Memory B cell (primary cell): ENCODE measurements around the gene C16orf86.

ENCODE experiments used
- ATAC-seq: fragments of 150-1000 bp; cut with Tn5 transposase; 2 replicates; pipeline ENCODE4 v1.10.0; 2021; ENCODE audit warnings: low read depth, mild to moderate bottlenecking, moderate library complexity
- DNase-seq, 2 donors: peaks; one replicate each; pipeline ENCODE4 v3.0.0; 2022; ENCODE audit warnings: low spot score in 2 of 2
- H3K27ac Mint-ChIP-seq: one replicate; pipeline ENCODE4 v1.8.0; 2022; ENCODE audit warnings: mild to moderate bottlenecking, moderate library complexity, mixed read lengths
- H3K27me3 Mint-ChIP-seq: one replicate; pipeline ENCODE4 v1.8.0; 2022; ENCODE audit warnings: mixed read lengths
- H3K36me3 Mint-ChIP-seq: one replicate; pipeline ENCODE4 v1.8.0; 2022; ENCODE audit warnings: mild to moderate bottlenecking, mixed read lengths
- H3K4me1 Mint-ChIP-seq: one replicate; pipeline ENCODE4 v1.8.0; 2022; ENCODE audit warnings: mixed read lengths
- H3K4me3 Mint-ChIP-seq: one replicate; pipeline ENCODE4 v1.8.0; 2022; ENCODE audit warnings: mild to moderate bottlenecking, moderate library complexity, mixed read lengths
- H3K9me3 Mint-ChIP-seq: one replicate; pipeline ENCODE4 v1.8.0; 2022; ENCODE audit warnings: mixed read lengths

The C16orf86 gene

DNA sequence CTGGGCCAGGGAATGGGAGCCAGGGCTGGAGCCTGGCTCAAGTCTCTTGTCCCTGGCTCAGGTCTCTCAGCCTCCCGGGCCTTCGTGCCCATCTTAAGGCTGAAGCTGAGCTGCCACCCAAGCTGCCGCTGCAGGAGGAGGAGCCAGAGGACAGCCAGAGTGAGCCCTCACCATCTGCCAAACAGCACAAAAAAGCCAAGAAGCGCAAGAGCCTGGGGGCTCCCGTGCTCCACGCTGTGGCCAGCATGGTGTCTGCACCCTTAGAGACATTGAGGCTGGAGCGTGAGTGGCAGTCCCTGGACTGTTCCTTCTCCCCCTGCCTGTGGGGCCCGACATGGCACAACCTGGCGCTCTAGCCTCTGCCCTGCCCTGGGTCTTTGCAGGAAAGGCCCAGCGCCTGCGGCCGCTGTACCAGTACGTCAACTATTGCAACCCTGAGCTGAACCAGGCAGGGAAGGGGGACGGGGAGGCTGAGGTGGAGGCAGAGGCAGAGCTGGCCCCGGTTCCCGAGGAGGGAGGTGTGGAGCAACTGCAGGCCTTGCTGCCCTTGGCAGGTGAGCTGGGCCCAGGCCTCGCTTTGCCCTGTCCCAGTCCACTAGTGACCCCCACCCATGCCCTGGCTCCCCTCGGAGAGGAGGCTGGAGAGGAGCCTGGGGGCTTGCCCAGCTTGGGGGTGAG is 1.3 kb downstream of the C16orf86 start:
- Mint-ChIP-seq H3K4me3 (peak overlapping the region; percentile 91), H3K4me1 (peaks cover 36% of the 10 kb centered on the region), H3K27ac (peak overlapping the region; percentile 95), H3K9me3 (no peaks in the 10 kb centered on the region), H3K27me3 (no peaks in the 10 kb centered on the region), H3K36me3 (no peaks in the 10 kb centered on the region)
- peak; percentile 79 for ATAC-seq
- DNase-seq, result peak; percentile 74 to 77

DNA sequence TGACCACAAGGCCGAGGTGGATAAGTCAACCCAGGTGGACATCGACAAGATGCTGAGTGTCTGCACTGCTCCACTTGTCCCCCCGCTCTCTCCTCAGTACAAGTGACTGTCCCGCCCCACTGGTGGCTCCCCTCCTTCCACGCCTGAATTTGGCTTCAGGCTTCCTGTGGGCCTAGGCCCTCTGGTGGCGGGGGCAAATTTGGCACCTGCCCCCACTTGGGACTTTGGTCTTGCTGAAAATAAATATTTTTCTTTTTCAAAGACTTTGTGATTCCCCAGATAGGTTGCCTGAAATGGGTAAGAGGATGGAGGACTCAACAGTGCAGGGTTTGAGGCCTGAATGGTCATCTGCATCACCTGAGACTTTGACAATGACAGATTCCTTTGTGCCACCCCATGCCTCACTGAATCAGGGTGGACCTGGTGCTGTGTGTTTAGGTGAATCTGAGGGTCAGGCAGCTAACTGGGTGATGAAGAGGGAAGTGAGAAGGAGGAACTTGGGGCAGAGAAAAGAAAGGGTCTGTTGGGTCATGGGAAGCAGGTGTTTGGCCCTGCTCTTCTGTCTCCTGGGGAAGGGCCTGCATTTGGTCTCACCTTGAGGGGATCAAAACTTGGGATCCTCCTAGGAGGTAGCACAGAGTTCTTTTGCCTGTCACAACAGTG is 2.0 kb downstream of the C16orf86 start:
- Mint-ChIP-seq H3K9me3 (no peaks in the 10 kb centered on the region), H3K4me1 (peaks cover 36% of the 10 kb centered on the region), H3K27me3 (no peaks in the 10 kb centered on the region), H3K36me3 (no peaks in the 10 kb centered on the region), H3K4me3 (peak overlapping the region; percentile 50), H3K27ac (peak overlapping the region; percentile 65)
- DNase-seq (no peak), ATAC-seq (peak; percentile 27)

DNA sequence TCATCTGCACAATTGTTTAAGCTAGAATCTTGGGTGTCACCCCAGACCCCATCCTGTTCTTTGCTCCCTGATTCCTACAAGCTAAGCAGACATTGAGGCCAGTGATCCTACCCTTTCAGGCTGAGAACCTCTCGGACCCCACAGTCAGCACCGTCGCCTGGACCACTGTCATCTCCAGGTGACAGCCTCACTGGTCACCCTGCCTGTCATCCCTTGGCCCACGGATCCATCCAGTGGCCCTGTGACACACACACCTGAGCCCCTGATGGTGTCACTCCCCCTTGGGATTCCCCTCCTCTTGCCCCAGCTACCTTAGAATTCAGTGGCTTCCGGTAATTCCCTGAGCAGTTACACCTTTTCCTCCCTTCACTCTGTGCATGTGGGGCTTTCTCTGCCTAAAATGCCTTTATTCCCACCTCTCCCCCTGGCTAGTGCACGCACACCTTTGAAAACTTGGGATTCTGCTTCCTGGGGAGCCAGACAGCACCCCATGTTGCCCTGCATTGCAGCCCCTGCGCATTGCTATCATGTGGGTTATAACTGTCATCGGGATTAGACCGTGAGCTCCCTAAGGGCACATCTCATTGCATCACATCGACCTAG is 3.0 kb downstream of the C16orf86 start:
- Mint-ChIP-seq H3K36me3 (no peaks in the 10 kb centered on the region), H3K4me3 (peak overlapping the region; percentile 19), H3K4me1 (peaks cover 36% of the 10 kb centered on the region), H3K27me3 (no peaks in the 10 kb centered on the region), H3K9me3 (no peaks in the 10 kb centered on the region), H3K27ac (peak overlapping the region; percentile 25)
- no peak for ATAC-seq
- no peak for DNase-seq

DNA sequence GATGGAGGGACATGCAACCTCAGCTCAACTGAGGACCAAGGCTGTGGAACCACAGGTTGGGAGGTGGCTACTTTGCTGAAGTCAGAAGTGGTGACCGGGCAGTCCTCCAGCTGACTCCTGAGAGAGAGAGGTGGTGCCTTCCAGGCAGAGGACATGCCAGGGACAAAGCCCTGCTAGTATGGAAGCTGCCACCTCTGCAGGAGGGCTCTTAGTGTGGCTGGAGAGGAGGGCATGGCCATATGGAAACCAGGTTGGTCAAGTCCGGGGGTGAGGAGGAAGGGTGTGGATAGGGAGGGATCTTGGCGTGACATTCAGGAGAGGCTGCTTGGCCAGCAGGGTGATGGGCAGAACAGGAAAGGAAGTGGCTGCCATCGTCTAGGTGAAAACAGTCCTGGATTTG is 5.7 kb downstream of the C16orf86 start:
- no peaks in the 10 kb centered on the region for H3K27me3 Mint-ChIP-seq
- no peak for ATAC-seq
- no peak for DNase-seq
- H3K9me3 Mint-ChIP-seq, result no peaks in the 10 kb centered on the region
- H3K36me3 Mint-ChIP-seq, result no peaks in the 10 kb centered on the region
- no peak overlapping the region for H3K27ac Mint-ChIP-seq
- H3K4me3 Mint-ChIP-seq, result no peak overlapping the region
- peaks cover 33% of the 10 kb centered on the region for H3K4me1 Mint-ChIP-seq

DNA sequence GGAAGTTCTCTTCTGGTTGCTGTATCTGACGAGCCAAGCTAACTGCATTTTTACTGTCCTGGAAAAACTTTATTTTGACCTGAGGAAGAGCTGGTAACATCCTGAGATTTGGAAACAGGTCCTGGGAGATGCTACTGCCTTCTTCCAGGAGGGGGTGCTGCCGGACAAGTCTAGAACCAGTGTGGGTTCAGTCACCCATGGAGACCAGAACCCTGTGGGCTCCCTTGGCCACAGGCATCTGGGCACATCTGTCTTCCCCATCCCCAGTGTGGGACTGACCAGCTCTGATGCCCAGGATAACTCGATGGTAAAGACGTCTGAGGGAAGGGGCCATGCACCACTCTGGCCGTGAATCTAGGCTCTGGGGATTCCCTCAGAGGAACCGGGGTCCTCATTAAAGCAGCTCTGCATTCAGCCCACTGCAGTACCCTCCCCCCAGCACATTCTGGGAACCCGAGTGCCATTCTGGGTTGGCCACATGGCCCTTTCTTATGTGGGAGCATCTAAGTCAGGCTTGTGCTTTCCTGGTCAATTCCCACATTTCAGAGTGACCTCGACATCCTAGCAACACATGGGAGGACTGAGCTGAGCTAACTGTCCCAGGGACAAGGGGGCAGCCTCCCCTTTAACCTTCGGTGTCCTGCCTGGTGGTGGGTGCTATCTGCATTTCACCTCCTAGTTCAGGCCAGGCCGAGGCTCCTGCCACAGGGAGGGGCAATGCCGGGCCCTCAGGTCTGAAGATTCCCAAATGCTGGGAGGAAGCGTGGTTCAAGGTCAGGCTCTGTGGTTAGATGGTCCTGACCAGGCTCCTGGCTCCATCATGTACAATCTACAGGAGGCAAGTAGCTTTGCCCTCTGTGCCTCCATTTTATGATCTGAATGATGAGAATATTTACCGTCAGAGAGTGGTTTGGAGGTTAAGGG is 6.4 kb downstream of the C16orf86 start:
- no peaks in the 10 kb centered on the region for H3K9me3 Mint-ChIP-seq
- H3K4me1 Mint-ChIP-seq, result peaks cover 31% of the 10 kb centered on the region
- no peaks in the 10 kb centered on the region for H3K36me3 Mint-ChIP-seq
- DNase-seq (peak; percentile 59 to 69), ATAC-seq (peak; percentile 43)
- no peak overlapping the region for H3K27ac Mint-ChIP-seq
- no peak overlapping the region for H3K4me3 Mint-ChIP-seq
- H3K27me3 Mint-ChIP-seq, result no peaks in the 10 kb centered on the region

DNA sequence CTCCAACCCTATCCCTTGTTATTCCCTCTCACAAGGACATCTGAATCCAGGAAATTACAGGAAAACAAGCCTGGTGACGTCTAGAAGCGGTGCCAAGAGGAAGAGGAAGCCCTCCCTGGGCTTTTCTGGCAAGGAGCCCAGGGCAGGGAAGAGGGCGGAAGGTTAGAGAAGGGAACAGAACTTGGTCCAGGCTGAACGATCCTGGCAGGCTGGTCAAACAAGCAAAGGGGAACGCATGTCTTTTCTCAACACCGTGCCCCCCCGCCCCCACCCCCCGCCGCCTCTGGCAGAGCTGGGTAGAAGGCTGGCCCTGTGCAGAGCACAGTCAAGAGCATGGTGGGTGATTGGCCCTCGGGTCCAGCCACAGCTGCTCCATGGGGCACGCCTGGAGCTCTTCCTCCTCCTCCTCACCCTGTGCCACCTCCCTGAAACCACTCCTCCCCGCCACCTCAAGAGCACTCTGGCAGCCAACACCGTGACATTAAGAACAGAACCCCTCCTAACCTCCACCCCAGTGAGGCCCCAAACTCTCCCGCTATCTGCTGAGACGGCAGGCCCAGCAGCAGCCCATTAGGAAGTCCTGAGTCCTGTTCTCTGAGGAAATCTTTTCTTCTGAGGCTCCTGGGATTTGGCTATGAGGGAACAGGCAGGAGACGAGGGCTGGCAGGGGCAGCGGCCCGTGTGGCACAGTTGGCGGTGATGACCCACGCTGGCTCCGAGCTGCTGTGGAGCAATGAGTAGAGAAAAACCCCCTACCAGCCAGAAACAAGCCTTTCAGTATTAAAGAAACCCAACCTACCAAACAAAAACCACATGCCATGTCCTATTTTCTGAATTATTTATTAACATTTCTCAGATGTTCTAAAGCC is 7.3 kb downstream of the C16orf86 start:
- Mint-ChIP-seq H3K36me3 (no peaks in the 10 kb centered on the region), H3K4me1 (peaks cover 24% of the 10 kb centered on the region), H3K27me3 (no peaks in the 10 kb centered on the region), H3K9me3 (no peaks in the 10 kb centered on the region), H3K4me3 (no peak overlapping the region), H3K27ac (peak overlapping the region; percentile 46)
- no peak for DNase-seq
- no peak for ATAC-seq

DNA sequence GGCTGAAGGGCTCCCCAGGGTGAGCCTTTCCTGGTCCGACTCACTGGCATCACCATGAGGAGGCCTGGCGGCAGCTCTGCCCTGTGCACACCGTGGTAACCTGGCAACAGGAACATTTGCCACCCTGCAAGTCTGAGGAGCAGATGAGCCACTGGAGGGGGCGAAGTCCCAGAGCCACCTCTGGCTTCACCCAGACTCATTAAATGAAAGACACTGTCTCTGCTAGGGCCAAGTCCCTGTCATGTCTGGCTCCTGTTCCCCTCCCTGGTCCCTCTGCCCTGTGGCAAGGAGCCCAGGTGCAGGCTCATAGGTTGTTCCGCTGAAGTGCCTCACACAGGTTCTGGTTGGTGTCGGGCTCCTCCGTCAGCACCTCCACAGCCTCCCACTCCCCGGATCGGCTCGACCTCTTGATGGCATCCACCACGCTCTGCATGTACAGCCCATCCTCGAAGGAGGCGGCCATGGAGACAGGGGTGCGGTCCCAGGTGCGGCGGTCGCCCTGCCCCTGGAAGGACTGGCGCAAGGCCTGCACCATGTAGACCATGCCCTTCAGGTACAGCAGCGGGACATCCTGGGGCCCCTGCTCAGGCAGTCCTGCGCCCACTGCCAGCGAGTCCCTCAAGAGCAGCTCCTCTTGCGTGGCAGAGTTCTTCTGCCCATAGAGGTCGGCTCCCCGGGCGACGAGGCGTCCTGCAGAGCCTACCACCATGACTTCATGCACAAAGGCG is 8.4 kb downstream of the C16orf86 start:
- no peak for ATAC-seq
- Mint-ChIP-seq H3K9me3 (no peaks in the 10 kb centered on the region), H3K27me3 (no peaks in the 10 kb centered on the region), H3K36me3 (no peaks in the 10 kb centered on the region), H3K4me1 (peaks cover 16% of the 10 kb centered on the region), H3K4me3 (no peak overlapping the region), H3K27ac (no peak overlapping the region)
- DNase-seq, result no peak

DNA sequence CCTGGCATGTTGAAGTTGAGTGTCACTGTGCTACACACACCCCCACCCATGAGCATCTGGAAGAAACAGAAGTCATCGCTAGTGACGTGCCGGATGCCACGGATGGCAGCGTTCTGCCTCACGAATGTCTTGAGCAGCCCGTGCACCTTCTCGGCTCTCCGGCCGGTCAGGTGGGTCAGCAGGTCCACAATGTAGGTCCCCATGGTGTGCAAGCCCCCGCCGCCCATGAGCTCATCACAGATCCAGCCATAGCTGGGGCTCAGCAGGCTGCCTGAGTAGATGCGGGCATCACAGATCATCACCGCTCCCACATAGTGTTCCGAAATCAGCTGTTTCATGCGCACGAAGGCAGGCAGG is 8.9 kb downstream of the C16orf86 start:
- Mint-ChIP-seq H3K27me3 (no peaks in the 10 kb centered on the region), H3K27ac (no peak overlapping the region), H3K36me3 (no peaks in the 10 kb centered on the region), H3K4me3 (no peak overlapping the region), H3K4me1 (peaks cover 16% of the 10 kb centered on the region), H3K9me3 (no peaks in the 10 kb centered on the region)
- no peak for ATAC-seq
- DNase-seq, result no peak

DNA sequence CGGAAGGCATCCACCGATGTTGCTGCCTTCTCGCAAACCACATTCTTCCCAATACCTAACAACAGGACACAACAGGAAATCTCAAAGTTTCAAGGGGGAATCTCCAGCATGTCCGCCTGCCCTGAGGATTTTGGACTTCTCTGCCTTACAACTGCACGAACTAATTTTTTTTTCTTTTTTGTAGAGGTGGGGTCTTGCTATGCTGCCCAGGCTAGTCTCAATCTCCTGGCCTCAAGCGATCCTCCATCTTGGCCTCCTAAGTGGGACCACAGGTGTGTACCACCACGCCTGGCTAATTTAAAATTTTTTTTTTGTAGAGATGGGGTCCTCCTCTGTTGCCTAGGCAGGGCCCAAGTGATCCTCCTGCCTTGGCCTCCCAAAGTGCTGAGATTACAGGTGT is 9.4 kb downstream of the C16orf86 start:
- Mint-ChIP-seq H3K36me3 (no peaks in the 10 kb centered on the region), H3K9me3 (no peaks in the 10 kb centered on the region), H3K27ac (no peak overlapping the region), H3K4me1 (peaks cover 16% of the 10 kb centered on the region), H3K4me3 (no peak overlapping the region), H3K27me3 (no peaks in the 10 kb centered on the region)
- ATAC-seq (no peak), DNase-seq (no peak)

DNA sequence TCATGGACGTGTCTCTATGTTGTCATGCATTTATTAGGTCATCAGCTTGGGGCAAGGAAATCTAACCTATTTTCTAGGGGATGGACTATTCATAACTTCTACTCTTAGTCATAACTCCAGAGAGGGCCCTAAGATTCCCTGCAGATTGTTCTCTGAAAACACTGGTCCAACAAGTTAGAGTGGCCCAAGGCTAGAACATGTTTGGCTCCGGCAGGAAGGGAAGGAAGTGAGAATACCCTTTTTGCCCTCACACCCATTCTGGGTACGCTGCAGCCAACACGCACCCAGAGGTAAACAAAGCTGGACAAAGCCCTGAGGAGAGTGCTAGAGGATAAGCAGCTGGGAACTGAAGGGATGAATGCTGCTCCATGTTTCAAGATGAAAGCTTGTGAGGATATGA is 9.9 kb downstream of the C16orf86 start:
- H3K4me1 Mint-ChIP-seq, result peaks cover 16% of the 10 kb centered on the region
- peak overlapping the region; percentile 64 for H3K27ac Mint-ChIP-seq
- no peaks in the 10 kb centered on the region for H3K27me3 Mint-ChIP-seq
- no peaks in the 10 kb centered on the region for H3K36me3 Mint-ChIP-seq
- DNase-seq (no peak), ATAC-seq (no peak)
- H3K9me3 Mint-ChIP-seq, result no peaks in the 10 kb centered on the region
- no peak overlapping the region for H3K4me3 Mint-ChIP-seq

DNA sequence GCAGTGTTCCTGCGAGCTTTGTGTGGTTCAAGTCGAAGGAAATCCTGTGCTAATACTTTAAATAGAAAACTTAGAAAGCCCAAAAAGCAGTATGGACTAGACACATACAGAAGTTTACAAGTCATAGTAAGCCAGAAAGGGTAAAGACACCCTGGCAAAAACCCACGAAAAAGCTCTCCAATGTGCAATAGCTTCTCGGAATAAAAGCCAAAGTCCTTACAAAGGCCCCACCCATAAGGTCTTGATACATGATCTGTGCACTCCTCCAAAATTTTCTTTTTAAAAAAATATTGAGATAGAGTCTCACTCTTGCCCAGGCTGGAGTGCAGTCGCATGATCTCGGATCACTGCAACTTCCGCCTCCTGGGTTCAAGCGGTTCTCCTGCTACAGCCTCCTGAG is 10.3 kb downstream of the C16orf86 start:
- ATAC-seq, result no peak
- Mint-ChIP-seq H3K27me3 (no peaks in the 10 kb centered on the region), H3K9me3 (no peaks in the 10 kb centered on the region), H3K4me1 (peaks cover 16% of the 10 kb centered on the region), H3K36me3 (no peaks in the 10 kb centered on the region), H3K4me3 (no peak overlapping the region), H3K27ac (peak overlapping the region; percentile 64)
- DNase-seq, result no peak

DNA sequence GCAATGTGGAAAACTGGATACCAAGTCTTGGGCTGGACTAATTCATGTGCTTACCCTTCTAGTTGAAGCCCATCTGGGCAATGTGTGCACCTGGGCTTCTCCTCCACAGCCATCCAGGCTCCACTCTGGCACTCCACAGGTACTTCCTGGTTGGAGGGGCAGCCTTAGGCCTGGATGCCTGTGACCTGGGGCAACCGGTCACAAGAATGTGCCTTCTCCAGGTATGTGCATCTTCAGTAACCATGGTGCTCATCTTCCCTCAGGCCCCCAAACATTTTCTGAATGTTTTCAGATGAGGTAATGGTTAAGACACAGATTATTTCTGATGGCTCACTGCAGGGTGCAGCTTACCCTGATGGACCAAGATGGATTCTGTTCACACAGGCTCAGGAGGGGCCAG is 11.1 kb downstream of the C16orf86 start:
- no peak overlapping the region for H3K4me3 Mint-ChIP-seq
- no peak overlapping the region for H3K27ac Mint-ChIP-seq
- no peaks in the 10 kb centered on the region for H3K9me3 Mint-ChIP-seq
- DNase-seq (no peak), ATAC-seq (no peak)
- H3K4me1 Mint-ChIP-seq, result peaks cover 11% of the 10 kb centered on the region
- no peaks in the 10 kb centered on the region for H3K36me3 Mint-ChIP-seq
- H3K27me3 Mint-ChIP-seq, result no peaks in the 10 kb centered on the region
